Liver (tissue), 3 donors: ENCODE measurements around the gene SBF2.

Experiments used
- CTCF ChIP-seq: fragments of 150-350 bp; IDR thresholded peaks from 2 replicates; pipeline ENCODE4 v1.5.1; 2017; ENCODE audit warnings: improper control_type of control experiment, low read depth, low read length; ENCODE audit not compliant: missing input control
- HNF4G ChIP-seq: IDR thresholded peaks from 2 replicates; pipeline ENCODE4 v1.6.1; 2016; ENCODE audit warnings: antibody characterized with exemption
- MAX ChIP-seq: IDR thresholded peaks from 2 replicates; pipeline ENCODE4 v1.6.1; 2016; ENCODE audit warnings: antibody characterized with exemption
- donor health status: healthy.
- donor health status: healthy.

GRCh38 chr11:10302744-10303557, 8.9 kb upstream of the SBF2 start:
- TF ChIP-seq CTCF, result no peak
- TF ChIP-seq HNF4G, result peak; percentile 14
- TF ChIP-seq MAX, result peak; percentile 62
